GM12874 (cell line): ENCODE measurements around the gene ENHO.

Experiments
- TF ChIP-seq, protein P1 (sequence below): IDR thresholded peaks from 2 replicates; pipeline ENCODE4 v1.5.1; 2011; ENCODE audit warnings: low read depth, mild to moderate bottlenecking, control low read depth, low read length, moderate library complexity; ENCODE audit not compliant: insufficient read depth

Gene ENHO

DNA sequence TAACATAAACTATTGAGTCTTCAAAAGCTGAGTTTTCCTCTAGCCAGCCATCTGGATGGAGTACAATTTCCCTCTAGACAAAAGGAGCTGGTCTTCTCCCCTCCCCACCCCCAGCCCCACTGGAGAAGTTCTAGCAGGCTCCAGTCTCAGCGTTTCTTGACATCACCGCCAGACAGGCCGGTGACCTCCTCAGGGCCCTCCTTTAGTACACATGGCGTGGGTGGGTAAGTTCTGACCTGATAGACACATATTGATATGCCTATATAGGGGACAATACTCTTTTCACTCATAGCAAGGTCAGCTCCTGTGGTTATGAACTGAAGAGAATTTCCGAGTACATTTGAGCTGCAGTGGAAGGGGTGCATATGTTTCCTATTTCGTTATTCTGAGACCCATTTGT lies 37.0 kb downstream of the ENHO start:
- TF ChIP-seq, protein P1, sequence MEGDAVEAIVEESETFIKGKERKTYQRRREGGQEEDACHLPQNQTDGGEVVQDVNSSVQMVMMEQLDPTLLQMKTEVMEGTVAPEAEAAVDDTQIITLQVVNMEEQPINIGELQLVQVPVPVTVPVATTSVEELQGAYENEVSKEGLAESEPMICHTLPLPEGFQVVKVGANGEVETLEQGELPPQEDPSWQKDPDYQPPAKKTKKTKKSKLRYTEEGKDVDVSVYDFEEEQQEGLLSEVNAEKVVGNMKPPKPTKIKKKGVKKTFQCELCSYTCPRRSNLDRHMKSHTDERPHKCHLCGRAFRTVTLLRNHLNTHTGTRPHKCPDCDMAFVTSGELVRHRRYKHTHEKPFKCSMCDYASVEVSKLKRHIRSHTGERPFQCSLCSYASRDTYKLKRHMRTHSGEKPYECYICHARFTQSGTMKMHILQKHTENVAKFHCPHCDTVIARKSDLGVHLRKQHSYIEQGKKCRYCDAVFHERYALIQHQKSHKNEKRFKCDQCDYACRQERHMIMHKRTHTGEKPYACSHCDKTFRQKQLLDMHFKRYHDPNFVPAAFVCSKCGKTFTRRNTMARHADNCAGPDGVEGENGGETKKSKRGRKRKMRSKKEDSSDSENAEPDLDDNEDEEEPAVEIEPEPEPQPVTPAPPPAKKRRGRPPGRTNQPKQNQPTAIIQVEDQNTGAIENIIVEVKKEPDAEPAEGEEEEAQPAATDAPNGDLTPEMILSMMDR: no peak

DNA sequence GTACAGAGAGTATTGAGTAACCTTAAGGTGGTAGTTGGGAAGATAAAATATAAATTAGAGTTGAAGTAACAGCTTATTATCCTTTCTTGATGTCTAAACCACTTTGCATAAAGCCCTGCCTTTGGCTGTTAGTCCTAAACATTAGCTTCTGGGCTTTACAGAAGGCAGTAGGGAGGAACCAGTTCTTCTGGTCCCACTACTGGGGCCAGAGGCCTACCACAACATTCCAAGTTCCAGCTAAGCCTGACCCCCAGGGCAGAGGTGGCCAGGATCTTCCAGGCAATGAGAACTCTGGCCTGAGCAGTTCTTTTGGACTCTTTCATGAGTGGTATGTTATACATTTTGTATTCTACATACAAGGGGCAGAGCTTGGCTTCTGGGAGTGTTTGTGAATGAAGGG lies 38.1 kb downstream of the ENHO start:
- TF ChIP-seq, protein P1: no peak

DNA sequence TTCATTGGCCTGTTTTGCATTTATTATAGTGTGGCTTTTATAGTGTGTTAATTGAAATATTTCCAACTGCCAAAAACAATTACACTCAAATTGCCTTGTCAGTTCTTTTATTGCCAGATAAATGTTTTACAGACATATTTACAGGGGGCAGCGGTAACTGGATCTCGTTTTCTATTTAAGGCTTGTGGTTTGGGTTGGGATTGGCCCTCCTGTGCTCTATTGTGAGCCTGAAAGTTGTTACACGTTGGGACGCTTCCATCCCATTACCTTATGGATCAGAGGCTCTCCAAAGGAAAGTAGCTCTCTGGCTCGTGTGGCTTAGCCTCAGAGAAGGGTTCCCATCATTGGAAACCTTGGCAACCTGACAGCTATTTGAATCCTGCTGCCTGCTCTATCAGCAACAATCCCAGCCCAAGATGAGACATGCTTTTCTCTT lies 43.3 kb downstream of the ENHO start:
- TF ChIP-seq, protein P1: no peak

DNA sequence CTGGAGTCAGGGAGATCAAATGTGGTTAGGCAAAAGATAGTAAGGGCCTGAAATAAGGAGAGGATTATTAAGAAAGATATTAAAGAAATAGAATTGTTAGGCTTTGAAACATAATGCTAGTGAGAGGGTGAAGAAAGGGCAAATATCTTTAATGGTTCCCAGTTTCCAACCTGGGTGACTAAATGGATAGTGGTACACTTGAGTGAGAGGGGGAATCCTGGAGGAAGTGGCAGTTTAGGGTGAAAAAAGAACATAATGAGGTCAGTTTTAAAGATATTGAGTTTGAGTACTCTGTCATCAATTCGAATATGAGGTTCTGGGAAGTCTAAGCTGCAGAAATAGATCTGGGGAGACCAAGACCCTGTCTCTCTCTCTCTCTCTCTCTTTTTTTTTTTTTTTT lies 45.2 kb downstream of the ENHO start:
- TF ChIP-seq, protein P1: no peak

DNA sequence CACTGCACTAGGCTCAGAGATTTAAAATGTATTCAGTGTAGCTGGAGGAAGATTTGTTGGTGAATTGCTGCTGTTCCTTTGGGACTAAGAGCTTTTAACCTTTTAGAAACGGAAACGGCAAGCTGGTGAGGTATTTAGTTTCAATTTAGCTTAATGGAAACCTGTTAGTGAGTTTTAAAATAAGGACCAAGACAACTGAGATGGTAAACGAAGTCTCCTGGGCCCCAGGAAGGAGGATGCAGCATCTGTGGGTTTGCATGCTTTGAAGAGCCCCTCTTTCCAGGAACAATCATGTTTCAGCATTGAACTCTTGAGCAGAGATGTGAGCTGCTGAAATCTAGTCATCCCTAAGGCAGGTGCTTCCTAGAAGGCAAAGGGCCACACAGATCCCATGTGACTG lies 47.7 kb downstream of the ENHO start:
- TF ChIP-seq, protein P1: no peak
